Sciatic nerve (tissue), 2 donors: Measurements from ENCODE around the gene SMPD2. TPM values are rescaled to one million over a fixed set of nuclear protein-coding genes. Genes with fewer than 3 reads are reported as not detected.

Source experiments
- ATAC-seq: fragments of 200-7000 bp; cut with Tn5 transposase; one replicate; pipeline ENCODE4 v1.9.1; 2020; ENCODE audit warnings: mild to moderate bottlenecking, moderate library complexity
- DNase-seq: peaks from one replicate; pipeline ENCODE4 v3.0.0-alpha.2; 2020; ENCODE audit warnings: low spot score
- intact Hi-C: fragments of 100-400 bp; cut with DNase I; formaldehyde crosslinking; loops from one replicate; pipeline ENCODE4 v1.14.2; 2022
- total RNA-seq: library from RNA; stranded (reverse); fragmentation: NEBNext Ultra II Directional; extraction: Animal tissue kit (Norgen Biotek cat#: 25700); gene quantifications from one replicate; pipeline ENCODE4 v1.2.1, GENCODE V29; 2021
- donor health status: DM: no; HTN: no; CAD: no.
- donor health status: DM: no; HTN: no; CAD: no.

SMPD2 gene
- total RNA-seq, 1 donor from 2014 or later, result 11.7 TPM

- intact Hi-C loops, result no loop called here
- ATAC-seq (no peak), DNase-seq (no peak)
Measured at GRCh38 chr6:109477725-109478124, 37.2 kb downstream of the SMPD2 start.

- ATAC-seq (no peak), DNase-seq (no peak)
- intact Hi-C loops, result no loop called here
Measured at GRCh38 chr6:109478222-109478805, 37.8 kb downstream of the SMPD2 start.

GRCh38 chr6:109478841-109479624, 38.5 kb downstream of the SMPD2 start:
- intact Hi-C loops, result no loop called here
- no peak for ATAC-seq

GRCh38 chr6:109480993-109481480, 40.5 kb downstream of the SMPD2 start:
- DNase-seq (no peak), ATAC-seq (no peak)
- intact Hi-C loops, result no loop called here

More at GRCh38 chr6:109478841-109479624, 38.5 kb downstream of the SMPD2 start:
- DNase-seq, result no peak

GRCh38 chr6:109482905-109483734, 42.6 kb downstream of the SMPD2 start, which contains the start of gene ZBTB24:
ZBTB24 (minus strand) TSS chr6:109483219; CDS start chr6:109482026, 1,193 bp downstream.
- intact Hi-C loops, result no loop called here
- ATAC-seq, result peak; percentile 95
- peak; percentile 92 for DNase-seq

GRCh38 chr6:109483735-109484057, 43.2 kb downstream of the SMPD2 start:
- intact Hi-C loops, result no loop called here
- DNase-seq (no peak), ATAC-seq (peak; percentile 21)

GRCh38 chr6:109484122-109484521, 43.6 kb downstream of the SMPD2 start:
- intact Hi-C loops, result no loop called here
- ATAC-seq, result peak; percentile 48
- DNase-seq, result no peak

- intact Hi-C loops, result no loop called here
- no peak for ATAC-seq
- no peak for DNase-seq
Measured at GRCh38 chr6:109485266-109485935, 44.9 kb downstream of the SMPD2 start.

GRCh38 chr6:109486068-109486467, 45.5 kb downstream of the SMPD2 start:
- no peak for DNase-seq
- no peak for ATAC-seq
- intact Hi-C loops, result no loop called here

GRCh38 chr6:109488001-109488400, 47.5 kb downstream of the SMPD2 start:
- DNase-seq, result no peak
- intact Hi-C loops, result no loop called here
- no peak for ATAC-seq

GRCh38 chr6:109490713-109491112, 50.2 kb downstream of the SMPD2 start:
- intact Hi-C loops, result no loop called here
- DNase-seq (no peak), ATAC-seq (peak; percentile 35)

- intact Hi-C loops, result no loop called here
- ATAC-seq, result peak; percentile 50
- DNase-seq, result no peak
Measured at GRCh38 chr6:109491207-109491938, 50.8 kb downstream of the SMPD2 start.

Other genes with a start within 250 kb of the SMPD2 start
- gene CD164, start 58.3 kb upstream of the SMPD2 start, total RNA-seq, result 175 TPM
- 7.1 TPM for gene PPIL6, start 96 bp upstream of the SMPD2 start, total RNA-seq
- gene MICAL1, start 15.0 kb downstream of the SMPD2 start, total RNA-seq, result 53.9 TPM
- 9.9 TPM for gene ZBTB24, start 42.5 kb downstream of the SMPD2 start, total RNA-seq